NCI-H1436 treated with DMSO at 0.1 percent for 48 hours (cell line): Measurements from ENCODE around the gene PEX11G.
A peak's percentile ranks its signal among the peaks of the same experiment; 100 is the strongest.

Experiments
- DNase-seq: peaks from one replicate; lab custom pipeline; 2025; lab: John Stamatoyannopoulos, UW

PEX11G gene

DNA sequence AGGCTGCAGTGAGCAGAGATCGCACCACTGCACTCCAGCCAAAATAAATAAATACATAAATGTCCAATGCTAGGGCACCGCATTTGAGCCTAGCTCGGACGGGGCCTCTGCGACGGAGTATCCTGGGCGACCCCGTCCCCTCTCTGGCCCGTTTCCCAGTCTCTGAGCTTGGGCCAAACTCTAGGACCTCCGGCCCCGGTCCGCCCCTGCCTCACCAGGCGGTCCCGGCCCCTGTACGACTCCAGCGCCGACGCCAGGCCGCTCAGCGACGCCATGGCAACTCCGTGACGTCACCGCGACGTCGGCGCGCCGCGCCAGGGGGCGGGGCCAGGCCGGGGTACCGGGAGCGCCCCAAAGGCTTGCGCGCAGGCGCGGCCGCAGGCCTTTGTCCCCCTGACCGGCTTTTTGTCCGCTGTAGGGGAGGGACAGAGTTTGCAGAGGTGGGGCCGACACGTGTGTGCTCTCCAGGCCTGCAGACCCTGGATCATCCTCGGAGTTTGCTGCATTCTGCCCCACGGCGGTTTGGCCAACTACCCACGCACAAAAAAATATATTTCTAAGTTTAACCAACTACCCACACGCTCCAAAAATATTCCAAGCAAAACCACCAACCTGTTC, at the start of gene PEX11G:
TSS of gene PEX11G (minus strand) at position 300 of the 618 bp plus-strand sequence. CDS start at position 275, 25 bp downstream.
- peak; percentile 49 for DNase-seq

- no peak for DNase-seq
These were observed 47.3 kb upstream of the PEX11G start for GRCh38 chr19:7535998-7536695.

DNA sequence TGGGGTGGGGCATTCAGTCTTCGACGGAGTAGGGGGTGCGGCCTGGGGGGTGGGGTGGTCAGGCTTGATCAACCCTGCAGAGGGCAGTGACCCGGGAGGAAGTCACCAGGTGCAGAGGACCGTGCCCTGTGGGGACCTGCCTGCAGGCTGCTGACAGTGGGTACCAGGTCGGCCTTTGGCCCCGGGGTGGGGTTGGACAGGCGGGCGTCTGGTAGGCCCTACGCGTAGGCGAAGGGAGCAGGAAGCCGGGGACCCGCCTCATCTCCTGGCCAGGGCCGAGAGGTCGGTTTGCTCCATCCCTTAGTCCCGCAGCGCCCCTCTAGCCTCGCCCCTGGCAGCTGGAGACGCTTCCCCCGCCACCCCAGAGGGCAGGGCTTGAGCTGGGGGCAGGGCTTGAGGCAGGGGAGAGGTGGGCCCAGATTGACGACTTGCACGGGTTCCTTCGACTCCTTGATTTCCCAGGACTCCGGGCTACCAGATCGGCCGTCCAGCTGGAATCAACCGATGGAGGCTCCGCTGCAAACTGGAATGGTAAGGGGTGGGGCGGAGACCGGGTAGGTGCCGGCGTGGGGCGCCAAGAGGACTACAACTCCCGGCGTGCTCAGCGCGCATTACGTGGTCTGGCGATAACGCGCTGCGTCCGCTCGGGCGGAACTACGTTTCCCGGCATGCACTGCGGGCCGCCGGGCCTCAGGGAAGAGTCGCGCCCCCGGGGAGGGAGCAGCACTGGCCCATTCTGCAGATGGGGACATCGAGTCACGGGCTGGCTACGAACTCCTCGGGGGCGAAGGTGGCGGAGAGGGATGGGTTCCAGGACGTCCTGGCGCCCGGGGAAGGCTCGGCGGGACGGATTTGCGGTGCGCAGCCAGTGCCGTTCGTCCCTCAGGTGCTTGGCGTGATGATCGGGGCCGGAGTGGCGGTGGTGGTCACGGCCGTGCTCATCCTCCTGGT, 46.5 kb upstream of the PEX11G start, which contains the start of gene PNPLA6:
TSS of gene PNPLA6 (plus strand) at position 671 of the 951 bp plus-strand sequence. CDS start at position 743, 72 bp downstream.
- peak; percentile 16 for DNase-seq

GRCh38 chr19:7534531-7535046, 45.8 kb upstream of the PEX11G start:
- DNase-seq: no peak

DNA sequence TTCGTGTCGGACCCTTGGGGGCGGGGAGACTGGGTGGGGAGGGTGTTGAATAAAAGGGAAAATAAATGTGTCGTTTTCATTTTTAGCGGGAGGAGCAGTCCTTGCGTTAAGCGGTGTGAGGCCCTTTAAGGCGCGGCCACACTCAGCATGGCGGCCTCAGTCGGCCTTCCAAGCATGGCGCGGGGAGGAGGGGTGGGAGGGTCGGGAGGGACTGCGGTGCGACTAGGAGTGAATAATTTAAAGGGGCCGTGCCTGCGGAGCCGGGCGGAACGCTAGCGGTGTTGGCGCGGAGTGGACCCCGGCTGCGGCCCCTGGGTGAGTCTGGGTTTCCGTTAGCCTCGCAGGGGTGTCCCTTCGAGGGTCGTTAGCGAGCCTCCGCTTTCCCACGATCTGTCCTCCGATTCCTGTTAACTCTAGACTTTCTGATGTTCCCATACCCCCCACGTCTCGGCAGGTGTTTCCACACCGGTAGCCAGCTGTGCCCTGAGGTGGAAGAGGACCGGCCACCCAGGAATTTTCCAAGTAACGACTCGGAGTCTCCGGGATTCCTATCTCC, 45.2 kb upstream of the PEX11G start:
- peak; percentile 20 for DNase-seq

DNA sequence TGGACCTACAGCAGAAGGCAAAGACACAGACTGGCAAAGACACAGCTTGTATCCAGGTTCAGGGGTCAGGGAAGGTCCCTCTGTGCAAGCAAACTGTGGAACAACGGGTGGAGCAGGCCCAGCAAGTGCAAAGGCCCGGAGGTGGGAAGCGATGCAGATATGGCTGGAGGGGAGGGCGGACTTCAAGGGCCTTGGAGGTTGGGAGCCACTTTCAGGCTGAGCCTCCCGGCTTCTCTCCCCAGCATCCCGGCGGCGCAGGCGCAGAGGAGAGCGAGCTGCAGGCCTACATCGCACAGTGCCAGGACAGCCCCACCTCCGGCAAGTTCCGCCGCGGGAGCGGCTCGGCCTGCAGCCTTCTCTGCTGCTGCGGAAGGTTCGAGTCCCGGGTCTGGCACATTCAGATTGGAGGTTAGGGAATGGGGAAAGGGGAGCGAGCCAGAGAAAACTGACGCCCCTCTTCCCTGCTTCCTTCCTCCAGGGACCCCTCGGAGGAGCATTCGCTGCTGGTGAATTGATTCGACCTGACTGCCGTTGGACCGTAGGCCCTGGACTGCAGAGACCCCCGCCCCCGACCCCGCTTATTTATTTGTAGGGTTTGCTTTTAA, 44.5 kb upstream of the PEX11G start:
- DNase-seq: no peak

- no peak for DNase-seq
These were observed 41.0 kb upstream of the PEX11G start for GRCh38 chr19:7529610-7530490.

GRCh38 chr19:7529246-7529600, 40.4 kb upstream of the PEX11G start:
- DNase-seq: no peak

GRCh38 chr19:7528522-7529245, 39.8 kb upstream of the PEX11G start:
- DNase-seq: no peak

- DNase-seq: no peak
These were observed 39.3 kb upstream of the PEX11G start for GRCh38 chr19:7528192-7528519.

GRCh38 chr19:7527516-7528191, 38.8 kb upstream of the PEX11G start:
- DNase-seq: no peak

DNA sequence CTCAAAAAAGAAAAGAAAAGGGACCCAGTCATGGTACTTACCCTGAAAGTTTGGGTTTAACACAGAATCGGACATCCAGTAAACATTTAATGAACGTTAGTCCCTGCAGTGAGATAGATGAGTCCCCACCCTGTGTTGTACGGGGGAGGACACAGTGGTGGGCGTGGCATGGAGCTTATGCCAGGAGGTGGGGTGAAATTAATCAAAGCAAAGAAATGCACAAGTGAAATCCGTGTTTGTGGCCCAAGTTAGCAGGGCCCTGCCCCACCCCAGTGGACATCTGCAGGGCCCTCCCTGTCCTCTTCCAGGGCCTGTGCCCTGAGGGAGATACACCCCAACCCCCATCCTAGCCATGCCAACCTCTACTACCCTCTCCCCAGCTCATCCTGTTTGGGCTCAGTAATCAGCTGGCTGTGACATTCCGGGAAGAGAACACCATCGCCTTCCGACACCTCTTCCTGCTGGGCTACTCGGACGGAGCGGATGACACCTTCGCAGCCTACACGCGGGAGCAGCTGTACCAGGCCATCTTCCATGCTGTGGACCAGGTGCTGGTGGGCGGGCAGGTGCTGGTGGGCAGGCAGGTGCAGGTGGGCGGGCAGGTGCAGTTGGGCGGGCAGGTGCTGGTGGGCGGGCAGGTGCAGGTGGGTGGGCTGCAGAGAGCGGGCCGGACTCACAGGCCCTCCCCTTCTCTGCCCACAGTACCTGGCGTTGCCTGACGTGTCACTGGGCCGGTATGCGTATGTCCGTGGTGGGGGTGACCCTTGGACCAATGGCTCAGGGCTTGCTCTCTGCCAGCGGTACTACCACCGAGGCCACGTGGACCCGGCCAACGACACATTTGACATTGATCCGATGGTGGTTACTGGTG, 37.5 kb upstream of the PEX11G start:
- no peak for DNase-seq

DNA sequence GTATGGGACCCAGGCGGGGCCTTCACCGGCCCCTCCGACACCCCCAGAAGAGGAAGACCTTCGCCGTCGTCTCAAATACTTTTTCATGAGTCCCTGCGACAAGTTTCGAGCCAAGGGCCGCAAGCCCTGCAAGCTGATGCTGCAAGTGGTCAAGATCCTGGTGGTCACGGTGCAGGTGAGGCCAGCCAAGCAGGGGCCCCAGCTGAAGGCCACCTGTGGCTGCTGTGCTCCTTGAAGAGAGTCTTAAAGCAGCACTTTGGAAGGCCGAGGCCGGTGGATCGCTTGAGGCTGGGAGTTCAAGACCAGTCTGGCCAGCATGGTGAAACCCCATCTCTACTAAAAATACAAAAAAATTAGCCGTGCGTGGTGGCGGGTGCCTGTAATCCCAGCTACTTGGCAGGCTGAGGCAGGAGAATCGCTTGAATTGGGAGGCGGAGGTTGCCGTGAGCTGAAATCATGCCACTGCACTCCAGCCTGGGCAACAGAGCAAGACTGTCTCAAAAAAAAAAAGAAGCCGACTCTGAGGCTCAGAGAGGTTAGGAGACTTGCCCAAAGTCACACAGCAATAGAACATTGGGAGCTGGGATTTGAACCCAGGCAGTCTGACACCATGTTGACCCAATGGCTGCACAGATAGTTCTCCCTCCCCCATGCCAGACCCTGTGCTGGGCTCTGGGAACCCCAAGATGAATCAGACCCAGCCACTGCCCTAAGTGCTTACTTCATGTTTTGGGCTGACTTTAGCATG, 36.3 kb upstream of the PEX11G start:
- DNase-seq: no peak

- no peak for DNase-seq
These were observed 35.7 kb upstream of the PEX11G start for GRCh38 chr19:7524523-7524922.

GRCh38 chr19:7522923-7523667, 34.3 kb upstream of the PEX11G start:
- no peak for DNase-seq

- DNase-seq: peak; percentile 57
These were observed 33.5 kb upstream of the PEX11G start, which contains the start of gene MCOLN1 for GRCh38 chr19:7522072-7522922. TSS of gene MCOLN1 (plus strand) at chr19:7522624. CDS start at chr19:7522751, 127 bp downstream.
